OCI-LY1 (cell line): ENCODE data around the gene OR13A1.
"Not testable (repeated sequence)": the region's sequence is repeated elsewhere in the genome, so short reads cannot be mapped to it uniquely, and the experiment has no call there.

Experiments used
- H2AFZ ChIP-seq: fragments of 200-600 bp; sonication (generic), shearing (Covaris generic); 2 replicates; pipeline ENCODE4 v1.6.0; 2014; ENCODE audit warnings: antibody characterized with exemption, mild to moderate bottlenecking, low read length
- H3F3A ChIP-seq: fragments of 200-600 bp; sonication (generic), shearing (Covaris generic); 2 replicates; pipeline ENCODE4 v1.6.0; 2014; ENCODE audit warnings: mild to moderate bottlenecking, antibody characterized with exemption, low read length, moderate library complexity; ENCODE audit not compliant: insufficient read depth
- H3K27ac ChIP-seq: fragments of 200-600 bp; sonication (generic); 2 replicates; pipeline ENCODE4 v1.5.1; 2014; ENCODE audit warnings: low read length, mixed run types, mild to moderate bottlenecking, low read depth; ENCODE audit not compliant: poor library complexity, severe bottlenecking
- H3K27me3 ChIP-seq: fragments of 200-600 bp; sonication (generic); 2 replicates; pipeline ENCODE4 v1.6.0; 2014; ENCODE audit warnings: antibody characterized with exemption, mild to moderate bottlenecking, low read length, moderate library complexity; ENCODE audit not compliant: insufficient read depth
- H3K36me3 ChIP-seq: fragments of 200-600 bp; sonication (generic); 2 replicates; pipeline ENCODE4 v1.6.1; 2014; ENCODE audit warnings: mild to moderate bottlenecking, antibody characterized with exemption, low read length, moderate library complexity, mixed read lengths; ENCODE audit not compliant: insufficient read depth
- H3K4me1 ChIP-seq: fragments of 200-600 bp; sonication (generic); 2 replicates; pipeline ENCODE4 v1.5.1; 2014; ENCODE audit warnings: mild to moderate bottlenecking, low read length, moderate library complexity; ENCODE audit not compliant: insufficient read depth, severe bottlenecking
- H3K4me2 ChIP-seq: fragments of 200-600 bp; sonication (generic), shearing (Covaris generic); 2 replicates; pipeline ENCODE4 v1.6.1; 2014; ENCODE audit warnings: low read length
- H3K4me3 ChIP-seq: fragments of 200-600 bp; sonication (generic); 2 replicates; pipeline ENCODE4 v1.5.1; 2014; ENCODE audit warnings: low read length, low read depth, mild to moderate bottlenecking, mixed read lengths; ENCODE audit not compliant: poor library complexity, severe bottlenecking
- H3K79me2 ChIP-seq: fragments of 200-600 bp; shearing (Covaris generic); 2 replicates; pipeline ENCODE4 v1.6.1; 2016; ENCODE audit warnings: mixed run types, low read length, mixed read lengths; ENCODE audit not compliant: insufficient read depth
- H3K9ac ChIP-seq: fragments of 200-600 bp; sonication (generic), shearing (Covaris generic); 2 replicates; pipeline ENCODE4 v1.6.1; 2014; ENCODE audit warnings: mild to moderate bottlenecking, low read length, mixed read lengths
- H3K9me2 ChIP-seq: fragments of 200-600 bp; sonication (generic), shearing (Covaris generic); 2 replicates; pipeline ENCODE4 v1.6.1; 2014; ENCODE audit warnings: low read depth, mild to moderate bottlenecking, low read length, mixed read lengths
- H3K9me3 ChIP-seq: fragments of 200-600 bp; shearing (Covaris generic); 2 replicates; pipeline ENCODE4 v1.6.1; 2014; ENCODE audit warnings: low read length, mixed read lengths
- H4K20me1 ChIP-seq: fragments of 200-600 bp; sonication (generic), shearing (Covaris generic); 2 replicates; pipeline ENCODE4 v1.6.0; 2016; ENCODE audit warnings: mild to moderate bottlenecking, low read length; ENCODE audit not compliant: insufficient read depth
- EZH2 ChIP-seq: fragments of 200-600 bp; sonication (generic), shearing (Covaris generic); IDR thresholded peaks from 2 replicates; pipeline ENCODE4 v1.8.0; 2017; ENCODE audit warnings: borderline replicate concordance, mixed run types, mild to moderate bottlenecking, antibody characterized with exemption, low read length, moderate library complexity, mixed read lengths
- TF ChIP-seq, protein P1 (sequence below): fragments of 200-600 bp; sonication (generic), shearing (Covaris generic); IDR thresholded peaks from 2 replicates; pipeline ENCODE4 v1.5.1; 2017; ENCODE audit warnings: mild to moderate bottlenecking, antibody characterized with exemption, low read length, moderate library complexity, mixed read lengths

OR13A1 gene

DNA sequence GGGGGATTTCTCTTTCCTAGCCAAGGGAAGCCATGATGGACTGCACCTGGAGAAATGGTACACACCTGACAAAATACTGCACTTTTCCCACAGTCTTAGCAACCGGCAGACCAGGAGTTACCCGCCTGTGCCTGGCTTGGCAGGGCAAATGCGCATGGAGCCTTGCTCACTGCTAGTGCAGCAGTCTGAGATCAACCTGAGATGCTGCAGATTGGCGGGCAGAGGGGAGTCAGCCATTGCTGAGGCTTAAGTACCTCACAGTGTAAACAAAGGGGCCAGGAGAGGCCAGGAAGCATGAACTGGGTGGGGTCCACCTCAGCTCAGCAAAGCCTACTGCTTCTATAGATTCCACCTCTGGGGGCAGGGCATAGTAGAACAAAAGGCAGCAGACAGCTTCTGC, 49.4 kb downstream of the OR13A1 start:
- Histone ChIP-seq H3K9me3 (no peaks in the 10 kb centered on the region), H3K9me2 (no peaks in the 10 kb centered on the region), H3K27ac (no peak overlapping the region), H3K4me2 (no peak overlapping the region), H3K4me1 (no peaks in the 10 kb centered on the region), H3K9ac (no peak overlapping the region), H3K79me2 (no peaks in the 10 kb centered on the region), H3K4me3 (no peak overlapping the region), H4K20me1 (no peaks in the 10 kb centered on the region), H3K27me3 (no peaks in the 10 kb centered on the region), H3K36me3 (no peaks in the 10 kb centered on the region), H3F3A (no peaks in the 10 kb centered on the region), H2AFZ (no peak overlapping the region)
- TF ChIP-seq, protein P1, sequence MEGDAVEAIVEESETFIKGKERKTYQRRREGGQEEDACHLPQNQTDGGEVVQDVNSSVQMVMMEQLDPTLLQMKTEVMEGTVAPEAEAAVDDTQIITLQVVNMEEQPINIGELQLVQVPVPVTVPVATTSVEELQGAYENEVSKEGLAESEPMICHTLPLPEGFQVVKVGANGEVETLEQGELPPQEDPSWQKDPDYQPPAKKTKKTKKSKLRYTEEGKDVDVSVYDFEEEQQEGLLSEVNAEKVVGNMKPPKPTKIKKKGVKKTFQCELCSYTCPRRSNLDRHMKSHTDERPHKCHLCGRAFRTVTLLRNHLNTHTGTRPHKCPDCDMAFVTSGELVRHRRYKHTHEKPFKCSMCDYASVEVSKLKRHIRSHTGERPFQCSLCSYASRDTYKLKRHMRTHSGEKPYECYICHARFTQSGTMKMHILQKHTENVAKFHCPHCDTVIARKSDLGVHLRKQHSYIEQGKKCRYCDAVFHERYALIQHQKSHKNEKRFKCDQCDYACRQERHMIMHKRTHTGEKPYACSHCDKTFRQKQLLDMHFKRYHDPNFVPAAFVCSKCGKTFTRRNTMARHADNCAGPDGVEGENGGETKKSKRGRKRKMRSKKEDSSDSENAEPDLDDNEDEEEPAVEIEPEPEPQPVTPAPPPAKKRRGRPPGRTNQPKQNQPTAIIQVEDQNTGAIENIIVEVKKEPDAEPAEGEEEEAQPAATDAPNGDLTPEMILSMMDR, result no peak
- TF ChIP-seq EZH2, result no peak

DNA sequence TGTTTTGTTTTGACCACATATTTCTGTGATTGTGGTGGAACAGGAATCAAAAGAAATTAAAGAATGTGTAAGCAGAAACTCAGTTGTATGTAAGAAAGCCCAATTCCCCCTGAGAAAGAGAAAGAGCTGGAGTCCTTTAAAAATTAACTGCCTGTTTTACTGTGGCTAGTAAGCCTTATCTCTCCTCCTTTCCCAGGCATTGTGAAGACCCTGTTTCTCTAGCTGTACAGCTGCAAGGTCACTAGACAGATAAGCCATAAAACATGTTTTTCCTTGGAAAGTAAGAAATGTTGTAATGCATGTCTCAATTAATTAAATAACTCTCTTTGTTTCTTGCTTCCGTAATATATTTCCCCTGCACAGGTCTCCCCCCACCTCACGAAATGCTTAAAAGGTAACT, 53.5 kb downstream of the OR13A1 start:
- H3K27me3 ChIP-seq, result no peaks in the 10 kb centered on the region
- H3K79me2 ChIP-seq, result no peaks in the 10 kb centered on the region
- no peaks in the 10 kb centered on the region for H3F3A ChIP-seq
- H3K4me2 ChIP-seq, result no peak overlapping the region
- H3K9me3 ChIP-seq, result no peaks in the 10 kb centered on the region
- H3K27ac ChIP-seq, result no peak overlapping the region
- H3K36me3 ChIP-seq, result no peaks in the 10 kb centered on the region
- H3K9me2 ChIP-seq, result no peaks in the 10 kb centered on the region
- H3K4me1 ChIP-seq, result no peaks in the 10 kb centered on the region
- TF ChIP-seq, protein P1, result no peak
- no peak for TF ChIP-seq EZH2
- H3K9ac ChIP-seq, result no peak overlapping the region
- H3K4me3 ChIP-seq, result no peak overlapping the region
- H2AFZ ChIP-seq, result no peak overlapping the region
- no peaks in the 10 kb centered on the region for H4K20me1 ChIP-seq

DNA sequence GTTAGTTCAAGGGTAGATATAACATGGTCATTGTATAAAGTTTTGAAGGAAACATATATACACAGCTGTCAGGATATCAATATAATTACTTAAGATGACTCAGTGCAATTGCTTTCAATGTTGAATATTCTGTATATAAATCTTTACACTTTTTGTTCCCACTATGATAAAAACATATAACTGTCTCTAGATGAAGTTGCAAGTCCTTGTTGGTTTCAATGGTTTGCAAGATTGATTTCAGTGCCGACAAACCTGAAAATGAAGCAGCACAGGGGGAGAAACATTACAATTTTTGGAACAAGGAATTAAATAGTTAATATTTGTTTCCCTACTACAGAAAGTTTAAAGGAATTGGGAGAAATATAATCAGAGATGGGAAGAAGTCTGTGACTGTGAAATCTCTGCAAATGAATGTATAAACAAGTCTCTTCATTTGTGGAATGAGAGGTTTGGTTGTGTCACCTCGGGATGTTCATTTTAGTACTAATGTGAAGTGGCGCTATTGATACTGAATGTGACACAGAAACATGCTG, 54.1 kb downstream of the OR13A1 start:
- TF ChIP-seq, protein P1, result no peak

DNA sequence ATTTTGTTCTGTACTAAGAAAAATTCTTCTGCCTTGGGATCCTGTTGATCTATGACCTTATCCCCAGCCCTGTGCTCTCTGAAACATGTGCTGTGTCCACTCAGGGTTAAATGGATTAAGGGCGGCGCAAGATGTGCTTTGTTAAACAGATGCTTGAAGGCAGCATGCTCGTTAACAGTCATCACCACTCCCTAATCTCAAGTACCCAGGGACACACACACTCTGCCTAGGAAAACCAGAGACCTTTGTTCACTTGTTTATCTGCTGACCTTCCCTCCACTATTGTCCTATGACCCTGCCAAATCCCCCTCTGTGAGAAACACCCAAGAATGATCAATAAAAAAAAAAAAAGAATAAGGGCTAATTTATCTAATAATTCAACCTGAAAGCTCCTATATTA, 54.8 kb downstream of the OR13A1 start:
- not testable (repeated sequence) for H3K9me2 ChIP-seq, H3K36me3 ChIP-seq, H3F3A ChIP-seq, H2AFZ ChIP-seq, H3K79me2 ChIP-seq, H3K27ac ChIP-seq, H4K20me1 ChIP-seq, H3K27me3 ChIP-seq, H3K4me1 ChIP-seq, H3K4me3 ChIP-seq, H3K9me3 ChIP-seq, H3K9ac ChIP-seq, H3K4me2 ChIP-seq

More for the DNA sequence above, 54.1 kb downstream of the OR13A1 start:
- Histone ChIP-seq H2AFZ (no peak overlapping the region), H3K4me3 (no peak overlapping the region), H3K27me3 (no peaks in the 10 kb centered on the region), H3K36me3 (no peaks in the 10 kb centered on the region), H3K27ac (no peak overlapping the region), H3K4me2 (no peak overlapping the region), H4K20me1 (no peaks in the 10 kb centered on the region), H3K79me2 (no peaks in the 10 kb centered on the region), H3F3A (no peaks in the 10 kb centered on the region), H3K9me3 (no peaks in the 10 kb centered on the region), H3K4me1 (no peaks in the 10 kb centered on the region), H3K9ac (no peak overlapping the region), H3K9me2 (no peaks in the 10 kb centered on the region)

DNA sequence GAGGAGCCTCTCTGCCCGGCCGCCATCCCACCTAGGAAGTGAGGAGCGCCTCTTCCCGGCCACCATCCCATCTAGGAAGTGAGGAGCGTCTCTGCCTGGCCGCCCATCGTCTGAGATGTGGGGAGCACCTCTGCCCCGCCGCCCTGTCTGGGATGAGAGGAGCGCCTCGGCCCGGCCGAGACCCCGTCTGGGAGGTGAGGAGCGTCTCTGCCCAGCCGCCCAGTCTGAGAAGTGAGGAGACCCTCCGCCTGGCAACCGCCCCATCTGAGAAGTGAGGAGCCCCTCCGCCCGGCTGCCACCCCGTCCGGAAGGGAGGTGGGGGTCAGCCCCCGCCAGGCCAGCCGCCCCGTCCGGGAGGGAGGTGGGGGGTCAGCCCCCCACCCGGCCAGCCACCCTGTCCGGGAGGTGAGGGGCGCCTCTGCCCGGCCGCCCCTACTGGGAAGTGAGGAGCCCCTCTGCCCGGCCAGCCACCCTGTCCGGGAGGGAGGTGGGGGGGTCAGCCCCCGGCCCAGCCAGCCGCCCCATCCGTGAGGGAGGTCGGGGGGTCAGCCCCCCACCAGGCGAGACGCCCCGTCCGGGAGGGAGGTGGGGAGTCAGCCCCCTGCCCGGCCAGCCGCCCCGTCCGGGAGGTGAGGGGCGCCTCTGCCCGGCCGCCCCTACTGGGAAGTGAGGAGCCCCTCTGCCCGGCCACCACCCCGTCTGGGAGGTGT, 55.5 kb downstream of the OR13A1 start:
- not testable (repeated sequence) for H4K20me1 ChIP-seq, H3K27me3 ChIP-seq, H3K9me3 ChIP-seq, H3K4me2 ChIP-seq, H3K79me2 ChIP-seq, H3K4me1 ChIP-seq, H3F3A ChIP-seq, H3K4me3 ChIP-seq, H2AFZ ChIP-seq, H3K9ac ChIP-seq, H3K36me3 ChIP-seq, H3K27ac ChIP-seq, H3K9me2 ChIP-seq
